GM18861 (cell line): ENCODE data around the gene CNOT4.
"Not testable (repeated sequence)": the region's sequence is repeated elsewhere in the genome, so short reads cannot be mapped to it uniquely, and the experiment has no call there.

Experiments used
- ATAC-seq: cut with Tn5 transposase; IDR thresholded peaks from one replicate; pipeline ENCODE4 v1.9.1; 2021; ENCODE audit not compliant: unreplicated experiment

CNOT4 gene

GRCh38 chr7:135368416-135369186, 141.3 kb downstream of the CNOT4 start:
- ATAC-seq = no peak

GRCh38 chr7:135366843-135367508, 142.9 kb downstream of the CNOT4 start:
- ATAC-seq = no peak

GRCh38 chr7:135365721-135366120, 144.2 kb downstream of the CNOT4 start:
- ATAC-seq = no peak

- ATAC-seq = no peak
These were observed 145.7 kb downstream of the CNOT4 start for GRCh38 chr7:135364206-135364605.

- no peak for ATAC-seq
These were observed 147.0 kb downstream of the CNOT4 start for GRCh38 chr7:135362871-135363270.

GRCh38 chr7:135361788-135362187, 148.1 kb downstream of the CNOT4 start:
- ATAC-seq = no peak

- ATAC-seq = no peak
These were observed 150.3 kb downstream of the CNOT4 start for GRCh38 chr7:135359615-135360014.

- no peak for ATAC-seq
These were observed 154.4 kb downstream of the CNOT4 start for GRCh38 chr7:135355377-135356048.

GRCh38 chr7:135353832-135354231, 156.1 kb downstream of the CNOT4 start:
- no peak for ATAC-seq

- ATAC-seq = no peak
These were observed 157.6 kb downstream of the CNOT4 start for GRCh38 chr7:135352285-135352684.

- ATAC-seq = not testable (repeated sequence)
These were observed 158.8 kb downstream of the CNOT4 start for GRCh38 chr7:135351070-135351469.

GRCh38 chr7:135349746-135350145, 160.2 kb downstream of the CNOT4 start:
- no peak for ATAC-seq

- ATAC-seq = no peak
These were observed 161.4 kb downstream of the CNOT4 start for GRCh38 chr7:135348493-135348892.

GRCh38 chr7:135343361-135343760, 166.5 kb downstream of the CNOT4 start:
- no peak for ATAC-seq

- ATAC-seq = no peak
These were observed 167.0 kb downstream of the CNOT4 start for GRCh38 chr7:135342887-135343286.

- no peak for ATAC-seq
These were observed 168.9 kb downstream of the CNOT4 start for GRCh38 chr7:135341049-135341448.

GRCh38 chr7:135337977-135338550, 171.8 kb downstream of the CNOT4 start:
- no peak for ATAC-seq

GRCh38 chr7:135337506-135337905, 172.4 kb downstream of the CNOT4 start:
- no peak for ATAC-seq

GRCh38 chr7:135335628-135336139, 174.2 kb downstream of the CNOT4 start:
- no peak for ATAC-seq

GRCh38 chr7:135334830-135335543, 174.9 kb downstream of the CNOT4 start:
- ATAC-seq = no peak

GRCh38 chr7:135333946-135334345, 176.0 kb downstream of the CNOT4 start:
- ATAC-seq = no peak
